ENCODE measurements around the gene DFFB. TPM values are rescaled to one million over a fixed set of nuclear protein-coding genes. Genes with fewer than 3 reads are reported as not detected.

DFFB gene
- total and polyA plus RNA-seq, 7 donors: 1.1 to 2.4 (median 1.9) TPM

DNA sequence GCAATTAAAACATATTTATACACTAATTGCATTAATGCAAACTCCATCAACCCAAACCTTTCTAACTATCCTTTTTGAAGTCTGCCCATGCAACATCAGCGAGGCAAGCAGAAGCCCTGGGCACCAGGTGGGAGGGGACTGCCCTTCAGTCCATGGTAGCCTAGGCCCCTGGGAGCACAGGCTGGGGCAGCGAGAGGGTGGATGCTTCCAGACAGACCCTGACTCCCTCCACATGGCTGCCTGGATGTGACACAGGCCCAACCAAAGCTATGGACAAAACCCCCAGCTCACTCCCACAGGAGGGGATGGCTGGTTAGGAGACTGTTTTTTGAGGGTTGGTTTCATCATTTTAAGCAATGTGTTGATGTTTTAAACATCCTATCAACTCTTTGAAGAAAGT lies 43.2 kb upstream of the DFFB start:
- TF ChIP-seq, protein P1, sequence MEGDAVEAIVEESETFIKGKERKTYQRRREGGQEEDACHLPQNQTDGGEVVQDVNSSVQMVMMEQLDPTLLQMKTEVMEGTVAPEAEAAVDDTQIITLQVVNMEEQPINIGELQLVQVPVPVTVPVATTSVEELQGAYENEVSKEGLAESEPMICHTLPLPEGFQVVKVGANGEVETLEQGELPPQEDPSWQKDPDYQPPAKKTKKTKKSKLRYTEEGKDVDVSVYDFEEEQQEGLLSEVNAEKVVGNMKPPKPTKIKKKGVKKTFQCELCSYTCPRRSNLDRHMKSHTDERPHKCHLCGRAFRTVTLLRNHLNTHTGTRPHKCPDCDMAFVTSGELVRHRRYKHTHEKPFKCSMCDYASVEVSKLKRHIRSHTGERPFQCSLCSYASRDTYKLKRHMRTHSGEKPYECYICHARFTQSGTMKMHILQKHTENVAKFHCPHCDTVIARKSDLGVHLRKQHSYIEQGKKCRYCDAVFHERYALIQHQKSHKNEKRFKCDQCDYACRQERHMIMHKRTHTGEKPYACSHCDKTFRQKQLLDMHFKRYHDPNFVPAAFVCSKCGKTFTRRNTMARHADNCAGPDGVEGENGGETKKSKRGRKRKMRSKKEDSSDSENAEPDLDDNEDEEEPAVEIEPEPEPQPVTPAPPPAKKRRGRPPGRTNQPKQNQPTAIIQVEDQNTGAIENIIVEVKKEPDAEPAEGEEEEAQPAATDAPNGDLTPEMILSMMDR (IDR thresholded peaks at IDR 0.05): no peak
- 91 to 96% (median 96%) methylated on average over 2 of the region's 2 CpGs for WGBS, 3 donors
- Histone ChIP-seq H3K4me1 (no peaks in the 10 kb centered on the region), H3K4me3 (no peak overlapping the region), H3K27me3 (ENCODE audit: insufficient read depth in 3 of 3, low read length in 2 of 3) (no peaks in the 10 kb centered on the region), H3K36me3 (ENCODE audit: insufficient read depth in 1 of 2, low read depth in 1 of 2) (peaks cover 0 to 42% of the 10 kb centered on the region in 2 donors), H3K9me3 (no peaks in the 10 kb centered on the region), H3K27ac (no peak overlapping the region)
- intact Hi-C loops (cut with DNase I): no loop called here
- DNase-seq (no peak), ATAC-seq (no peak)

DNA sequence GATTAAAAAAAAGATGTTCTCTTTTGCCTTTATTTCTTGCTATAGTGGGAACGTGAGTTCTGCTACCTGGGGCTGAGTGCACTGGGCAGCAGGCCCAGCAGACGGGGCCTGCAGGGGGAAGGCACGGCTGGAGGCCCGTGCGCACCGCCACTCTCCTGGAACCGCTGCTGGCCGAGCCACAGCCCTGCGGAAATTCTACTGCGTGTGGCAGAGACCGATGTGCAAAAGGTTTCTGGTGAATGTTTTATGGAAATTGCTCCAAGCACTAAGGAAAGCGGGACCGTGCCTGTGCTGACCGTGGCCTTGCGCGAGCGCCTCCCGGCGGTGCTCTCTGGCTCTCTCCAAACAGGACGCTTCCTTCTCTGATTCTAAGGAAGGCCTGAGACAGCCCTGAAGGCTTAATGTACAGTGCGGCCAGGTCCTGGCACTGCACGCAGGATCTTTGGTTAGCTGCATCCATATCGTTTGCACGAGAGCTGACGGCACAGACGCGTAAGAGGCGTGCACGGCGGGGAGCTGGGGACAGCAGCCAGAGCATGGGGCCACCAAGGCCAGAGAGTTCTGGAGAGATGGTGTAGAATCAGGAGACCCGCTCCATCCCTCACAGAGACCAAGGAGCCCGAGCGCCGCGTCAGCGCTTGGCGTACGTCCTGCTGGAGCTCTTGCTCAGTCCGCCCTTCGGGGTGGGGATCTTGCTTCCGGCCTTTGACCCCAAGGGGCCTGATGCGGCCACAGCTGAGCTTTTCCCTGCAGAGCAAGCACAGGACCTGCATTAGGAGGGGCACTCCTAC lies 42.3 kb upstream of the DFFB start:
- peaks cover 0 to 51% of the 10 kb centered on the region in 2 donors for H3K36me3 ChIP-seq (ENCODE audit: insufficient read depth in 1 of 2, low read depth in 1 of 2)
- WGBS, 3 donors: 87 to 92% (median 92%) methylated on average over 42 of the region's 42 CpGs
- ATAC-seq (no peak), DNase-seq (no peak)
- no peak overlapping the region for H3K4me3 ChIP-seq
- H3K27me3 ChIP-seq (ENCODE audit: insufficient read depth in 3 of 3, low read length in 2 of 3): no peaks in the 10 kb centered on the region
- H3K9me3 ChIP-seq: no peaks in the 10 kb centered on the region
- intact Hi-C loops (cut with DNase I): no loop called here
- H3K4me1 ChIP-seq: no peaks in the 10 kb centered on the region
- no peak overlapping the region for H3K27ac ChIP-seq
- TF ChIP-seq, protein P1 (IDR thresholded peaks at IDR 0.05): no peak

DNA sequence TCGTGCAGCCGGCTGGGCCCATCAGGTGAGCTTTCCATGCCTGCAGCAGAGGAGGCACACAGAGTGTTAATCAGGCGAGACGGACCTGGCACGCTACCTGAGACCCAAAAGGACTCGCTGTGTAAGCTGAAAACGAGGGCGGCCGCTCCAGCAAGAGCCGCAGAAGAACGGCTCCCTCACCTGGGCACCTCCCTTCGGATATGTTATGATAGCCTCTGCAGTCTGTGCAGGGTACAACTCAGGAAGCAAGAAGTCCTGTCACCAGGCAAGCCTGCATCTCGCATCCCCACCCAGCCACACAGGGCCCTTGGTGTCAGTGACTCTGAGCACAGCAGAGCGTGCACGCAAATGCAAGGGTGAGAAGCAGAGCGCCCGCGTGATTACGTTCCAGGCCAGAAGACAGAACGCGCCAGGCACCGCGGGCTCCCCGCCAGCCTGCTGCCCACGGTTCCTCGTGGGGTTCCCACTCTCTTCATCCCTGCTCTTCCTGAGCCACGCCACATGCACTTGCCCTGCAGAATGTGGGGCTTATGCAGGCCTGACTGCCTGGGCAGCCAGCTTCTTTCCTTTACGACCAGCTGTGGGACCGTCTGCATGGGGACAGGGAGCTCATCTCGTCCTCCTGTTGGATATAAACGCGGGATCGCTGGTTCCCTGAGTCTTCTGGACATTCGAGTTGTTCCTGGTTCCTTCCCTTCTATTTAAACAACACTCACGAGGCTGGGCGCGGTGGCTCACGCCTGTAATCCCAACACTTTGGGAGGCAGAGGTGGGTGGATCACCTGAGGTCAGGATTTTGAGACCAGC lies 40.7 kb upstream of the DFFB start:
- no peaks in the 10 kb centered on the region for H3K4me1 ChIP-seq
- no peak for DNase-seq
- WGBS, 3 donors: 89 to 92% (median 92%) methylated on average over 38 of the region's 38 CpGs
- peaks cover 0 to 66% of the 10 kb centered on the region in 2 donors for H3K36me3 ChIP-seq (ENCODE audit: insufficient read depth in 1 of 2, low read depth in 1 of 2)
- H3K9me3 ChIP-seq: no peaks in the 10 kb centered on the region
- H3K27me3 ChIP-seq (ENCODE audit: insufficient read depth in 3 of 3, low read length in 2 of 3): no peaks in the 10 kb centered on the region
- TF ChIP-seq, protein P1 (IDR thresholded peaks at IDR 0.05): no peak
- intact Hi-C loops (cut with DNase I): no loop called here
- no peak overlapping the region for H3K4me3 ChIP-seq
- H3K27ac ChIP-seq: no peak overlapping the region
- no peak for ATAC-seq

DNA sequence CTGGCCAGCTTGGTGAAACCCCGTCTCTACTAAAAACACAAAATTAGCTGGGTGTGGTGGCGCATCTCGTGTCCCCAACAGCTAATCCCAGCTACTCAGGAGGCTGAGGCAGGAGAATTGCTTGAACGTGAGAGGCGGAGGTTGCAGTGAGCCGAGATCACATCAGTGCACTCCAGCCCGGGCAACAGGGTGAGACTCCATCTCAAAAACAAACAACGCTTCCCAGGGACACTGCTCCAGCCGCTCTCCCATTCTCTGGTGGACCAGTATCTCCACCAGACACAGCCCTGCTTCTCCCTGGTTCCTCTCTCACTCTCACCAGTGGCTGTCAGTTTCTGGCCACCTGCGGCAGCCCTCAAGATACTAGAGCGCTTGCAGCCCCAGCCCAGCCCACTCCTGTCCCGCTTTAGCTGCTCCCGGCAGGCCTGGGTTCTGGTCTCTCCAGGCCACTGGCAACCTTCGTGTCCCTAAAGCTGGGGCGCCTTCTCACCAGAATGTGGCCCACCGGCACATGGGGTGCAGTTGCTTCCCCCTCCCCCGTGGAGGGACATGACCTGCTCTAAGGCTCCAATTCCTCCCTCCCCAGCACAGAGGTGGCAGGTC lies 40.0 kb upstream of the DFFB start:
- H3K27ac ChIP-seq: no peak overlapping the region
- intact Hi-C loops (cut with DNase I): no loop called here
- no peaks in the 10 kb centered on the region for H3K9me3 ChIP-seq
- no peaks in the 10 kb centered on the region for H3K4me1 ChIP-seq
- ATAC-seq: no peak
- DNase-seq: no peak
- H3K36me3 ChIP-seq (ENCODE audit: insufficient read depth in 1 of 2, low read depth in 1 of 2): peaks cover 2 to 73% of the 10 kb centered on the region in 2 donors
- no peak overlapping the region for H3K4me3 ChIP-seq
- WGBS, 3 donors: 94 to 97% (median 95%) methylated on average over 17 of the region's 17 CpGs
- H3K27me3 ChIP-seq (ENCODE audit: insufficient read depth in 3 of 3, low read length in 2 of 3): no peaks in the 10 kb centered on the region
- TF ChIP-seq, protein P1 (IDR thresholded peaks at IDR 0.05): no peak

All from psoas muscle (tissue), 8 donors.